ENCODE data around the gene COX7A1.

DNA sequence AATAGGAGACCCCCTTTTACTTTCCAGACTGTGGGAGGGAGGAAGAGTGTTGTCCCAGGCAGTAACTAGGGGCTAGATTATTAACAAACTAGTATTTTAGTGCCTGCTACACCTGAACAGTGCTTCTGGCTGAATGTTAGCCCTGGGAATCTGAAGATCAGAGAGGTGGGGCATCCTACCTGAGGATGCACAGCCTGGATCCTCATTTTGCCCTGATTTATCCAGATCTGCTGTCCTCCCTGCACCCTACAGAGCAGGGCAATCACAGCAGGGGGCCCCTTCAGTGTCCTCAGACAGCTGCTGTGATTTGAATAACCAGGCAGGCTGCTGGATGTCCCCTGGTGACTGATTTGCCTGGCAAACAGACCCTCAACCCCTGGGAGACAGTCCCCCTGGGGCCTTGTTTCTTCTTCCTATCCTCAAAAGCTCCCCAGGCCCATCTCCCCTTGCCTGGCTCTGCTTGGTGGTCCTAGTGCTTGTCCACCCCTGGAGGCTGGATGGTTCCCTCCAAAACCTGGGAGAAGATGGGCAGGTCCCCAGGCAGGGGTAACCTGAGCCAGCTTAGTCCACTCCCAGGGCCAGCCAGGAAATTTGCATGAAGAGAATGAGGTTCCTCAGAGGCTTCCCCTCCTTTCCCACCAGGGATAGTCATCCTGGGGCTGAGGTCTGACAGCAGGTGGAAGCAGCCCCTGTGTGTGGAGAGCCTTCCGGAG is 41.6 kb downstream of the COX7A1 start, which contains the start of gene OVOL3:
- TF ChIP-seq, protein P1, sequence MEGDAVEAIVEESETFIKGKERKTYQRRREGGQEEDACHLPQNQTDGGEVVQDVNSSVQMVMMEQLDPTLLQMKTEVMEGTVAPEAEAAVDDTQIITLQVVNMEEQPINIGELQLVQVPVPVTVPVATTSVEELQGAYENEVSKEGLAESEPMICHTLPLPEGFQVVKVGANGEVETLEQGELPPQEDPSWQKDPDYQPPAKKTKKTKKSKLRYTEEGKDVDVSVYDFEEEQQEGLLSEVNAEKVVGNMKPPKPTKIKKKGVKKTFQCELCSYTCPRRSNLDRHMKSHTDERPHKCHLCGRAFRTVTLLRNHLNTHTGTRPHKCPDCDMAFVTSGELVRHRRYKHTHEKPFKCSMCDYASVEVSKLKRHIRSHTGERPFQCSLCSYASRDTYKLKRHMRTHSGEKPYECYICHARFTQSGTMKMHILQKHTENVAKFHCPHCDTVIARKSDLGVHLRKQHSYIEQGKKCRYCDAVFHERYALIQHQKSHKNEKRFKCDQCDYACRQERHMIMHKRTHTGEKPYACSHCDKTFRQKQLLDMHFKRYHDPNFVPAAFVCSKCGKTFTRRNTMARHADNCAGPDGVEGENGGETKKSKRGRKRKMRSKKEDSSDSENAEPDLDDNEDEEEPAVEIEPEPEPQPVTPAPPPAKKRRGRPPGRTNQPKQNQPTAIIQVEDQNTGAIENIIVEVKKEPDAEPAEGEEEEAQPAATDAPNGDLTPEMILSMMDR (IDR thresholded peaks at IDR 0.05; ENCODE audit: low read depth, low read length): no peak
- no peak for TF ChIP-seq EZH2phosphoT487 (IDR thresholded peaks at IDR 0.05; ENCODE audit: low read depth)

Measured in OCI-LY3 (cell line).